Thyroid gland (tissue), 4 donors: Measurements from ENCODE around the gene ARHGAP10. TPM values are rescaled to one million over a fixed set of nuclear protein-coding genes. Genes with fewer than 3 reads are reported as not detected.

Experiments
- DNase-seq, 2 donors: peaks; one replicate each; pipeline ENCODE4 v3.0.0-alpha.2; 2019
- H3K27ac ChIP-seq, 3 donors: fragments of 200-600 bp; sonication (generic); 1 replicate in 2 of 3; 2 replicates in 1 of 3; pipeline ENCODE4 v1.5.1; 2016 to 2019; ENCODE audit warnings: mild to moderate bottlenecking in 1 of 3, moderate library complexity in 1 of 3
- H3K27me3 ChIP-seq: fragments of 200-600 bp; sonication (generic); one replicate; pipeline ENCODE4 v1.5.1; 2019
- H3K36me3 ChIP-seq, 2 donors: fragments of 200-600 bp; sonication (generic); one replicate each; pipeline ENCODE4 v1.5.1; 2016 to 2019
- H3K4me1 ChIP-seq, 2 donors: fragments of 200-600 bp; sonication (generic); one replicate each; pipeline ENCODE4 v1.5.1; 2017 to 2019
- H3K4me3 ChIP-seq, 3 donors: fragments of 200-600 bp; sonication (generic); replicated peaks in 1 of 3; 1 replicate in 2 of 3; 2 replicates in 1 of 3; pipeline ENCODE4 v1.5.1; 2016; ENCODE audit warnings: mild to moderate bottlenecking in 1 of 3
- H3K9me3 ChIP-seq: fragments of 200-600 bp; sonication (generic); one replicate; pipeline ENCODE4 v1.5.1; 2017
- CTCF ChIP-seq, 6 experiments: fragments of 200-600 bp in 3 of 6; fragments of 450-650 bp in 3 of 6; sonication (generic) in 3 of 6; IDR thresholded peaks; one replicate each; pipeline ENCODE4 v1.5.1; 2016 to 2019; ENCODE audit warnings: antibody characterized with exemption in 6 of 6, mild to moderate bottlenecking in 2 of 6, inconsistent platforms in 1 of 6, moderate library complexity in 1 of 6
- POLR2A ChIP-seq, 2 donors: fragments of 450-650 bp; IDR thresholded peaks; one replicate each; pipeline ENCODE4 v1.6.1; 2017; ENCODE audit warnings: antibody characterized with exemption in 2 of 2, mild to moderate bottlenecking in 2 of 2, moderate library complexity in 1 of 2
- WGBS, 2 donors: methylation state at CpG; one replicate each; pipeline ENCODE4 v1.1.5; 2017; 5-methylcytosine and 5-hydroxymethylcytosine counted together
- intact Hi-C: fragments of 100-400 bp; cut with DNase I; formaldehyde crosslinking; loops from one replicate; pipeline ENCODE4 v1.15.1; 2023
- total RNA-seq, 4 donors: library from RNA; depleted of rRNA; stranded (reverse); fragments of >200 nt; gene quantifications; one replicate each; pipeline ENCODE4 v1.2.3, GENCODE V29; 2016

The ARHGAP10 gene
- total RNA-seq, 4 donors from 2014 or later, result 39.5 to 78.4 (median 42.0) TPM

DNA sequence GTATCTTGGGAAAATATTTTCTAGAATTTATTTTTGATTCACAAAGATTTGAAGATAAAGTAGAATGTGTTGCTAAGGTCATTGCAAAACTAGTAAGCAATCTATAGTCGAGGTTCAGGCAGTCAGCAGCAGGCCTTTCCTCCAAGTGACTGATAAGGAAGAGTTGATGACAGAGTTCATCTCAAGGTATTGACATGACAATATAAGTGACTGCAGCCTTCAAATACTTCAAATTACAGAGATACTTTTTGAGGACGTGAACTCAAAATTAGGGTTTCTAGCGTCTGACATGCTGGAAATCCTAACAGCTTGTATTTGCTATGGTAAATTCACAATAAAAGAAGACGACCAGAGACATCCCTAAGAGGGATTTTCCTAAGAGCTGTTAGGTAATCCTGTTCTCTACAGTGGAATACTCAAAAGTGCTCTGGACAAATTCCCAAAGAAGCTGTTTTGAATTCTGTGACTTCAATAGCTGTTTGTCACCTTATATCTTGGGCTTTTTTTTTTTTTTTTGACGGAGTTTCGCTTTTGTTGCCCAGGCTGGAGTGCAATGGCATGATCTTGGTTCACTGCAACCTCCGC lies 7.4 kb downstream of the ARHGAP10 start:
- TF ChIP-seq CTCF (IDR thresholded peaks at IDR 0.05) (no peak), POLR2A (IDR thresholded peaks at IDR 0.05) (no peak)
- H3K27ac ChIP-seq, result no peak overlapping the region
- no peaks in the 10 kb centered on the region for H3K27me3 ChIP-seq
- no peaks in the 10 kb centered on the region for H3K36me3 ChIP-seq
- no peak overlapping the region for H3K4me3 ChIP-seq
- WGBS, 2 donors, result 89 to 94% methylated on average over 7 of the region's 7 CpGs
- peaks cover 0 to 20% of the 10 kb centered on the region in 2 donors for H3K4me1 ChIP-seq
- DNase-seq, result no peak
- H3K9me3 ChIP-seq, result no peaks in the 10 kb centered on the region
- intact Hi-C loops, result no loop called here

DNA sequence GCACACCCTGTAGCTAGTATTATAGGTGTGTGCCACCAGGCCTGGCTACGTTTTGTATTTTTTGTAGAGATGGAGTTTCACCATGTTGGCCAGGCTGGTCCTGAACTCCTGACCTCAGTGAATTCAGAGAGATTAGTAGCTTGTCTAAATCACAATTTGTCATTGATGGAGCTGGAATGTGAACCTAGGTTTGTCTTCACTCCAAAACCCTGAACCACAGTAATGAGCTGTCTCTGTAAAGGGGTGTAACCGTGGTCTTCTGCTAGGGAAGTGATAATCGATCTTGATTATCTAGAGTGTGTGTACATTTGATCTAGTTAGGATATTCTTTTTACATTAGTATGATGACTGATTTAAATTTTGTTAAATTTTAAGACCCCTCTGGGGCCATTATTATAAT lies 8.3 kb downstream of the ARHGAP10 start:
- Histone ChIP-seq H3K9me3 (no peaks in the 10 kb centered on the region), H3K36me3 (no peaks in the 10 kb centered on the region), H3K4me1 (peaks cover 0 to 14% of the 10 kb centered on the region in 2 donors), H3K4me3 (no peak overlapping the region), H3K27me3 (no peaks in the 10 kb centered on the region), H3K27ac (no peak overlapping the region)
- WGBS, 2 donors, result 89% methylated on average over 3 of the region's 3 CpGs
- no peak for DNase-seq
- intact Hi-C loops, result no loop called here
- no peak for TF ChIP-seq CTCF (IDR thresholded peaks at IDR 0.05)
- TF ChIP-seq POLR2A (IDR thresholded peaks at IDR 0.05), result no peak

GRCh38 chr4:147741190-147741788 lies 9.4 kb downstream of the ARHGAP10 start:
- H3K4me3 ChIP-seq, result no peak overlapping the region
- no peaks in the 10 kb centered on the region for H3K36me3 ChIP-seq
- peaks cover 0 to 6% of the 10 kb centered on the region in 2 donors for H3K4me1 ChIP-seq
- WGBS, 2 donors, result 77 to 88% methylated on average over 1 of the region's 1 CpG
- TF ChIP-seq CTCF (IDR thresholded peaks at IDR 0.05) (no peak), POLR2A (IDR thresholded peaks at IDR 0.05) (no peak)
- H3K9me3 ChIP-seq, result no peaks in the 10 kb centered on the region
- no peak overlapping the region for H3K27ac ChIP-seq
- DNase-seq, result no peak
- H3K27me3 ChIP-seq, result no peaks in the 10 kb centered on the region
- intact Hi-C loops, result no loop called here

DNA sequence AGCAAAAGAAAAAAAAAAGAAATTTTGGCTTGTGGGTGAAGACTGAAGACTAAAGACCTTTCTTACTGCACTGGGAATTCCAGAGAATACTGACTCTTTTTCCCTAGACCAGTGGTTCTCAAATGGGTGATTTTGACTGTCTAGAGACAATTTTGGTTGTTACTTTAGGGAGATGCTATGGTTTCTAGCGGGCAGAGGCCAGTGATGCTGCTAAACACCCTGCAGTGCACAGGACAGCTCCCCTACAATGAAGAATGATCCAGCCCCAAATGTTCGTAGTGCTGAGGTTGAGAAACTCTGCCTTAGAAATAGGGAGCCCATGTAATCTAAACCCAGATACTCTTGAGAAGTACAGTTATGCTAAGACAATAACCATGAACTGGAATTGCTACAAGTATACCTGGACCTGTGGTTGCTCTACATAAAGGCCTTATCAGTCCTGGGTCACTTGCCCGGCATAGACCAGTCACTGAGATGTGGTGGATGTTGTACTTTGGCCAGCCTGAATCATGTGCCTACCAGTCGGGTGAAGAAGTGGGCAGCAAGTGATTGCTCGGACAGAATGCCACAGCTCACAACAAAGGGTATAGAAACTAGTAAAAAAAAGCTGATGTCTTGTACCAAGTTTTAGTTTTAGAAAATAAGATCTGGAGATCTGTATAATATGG lies 16.0 kb downstream of the ARHGAP10 start:
- H3K36me3 ChIP-seq, result no peaks in the 10 kb centered on the region
- peaks cover 23% of the 10 kb centered on the region in 2 donors for H3K4me1 ChIP-seq
- peak overlapping the region in 1 of 3 donors; percentile 4 for H3K27ac ChIP-seq
- H3K4me3 ChIP-seq, result no peak overlapping the region
- no peaks in the 10 kb centered on the region for H3K27me3 ChIP-seq
- DNase-seq, result peak; percentile 17 to 28
- no peak for TF ChIP-seq CTCF (IDR thresholded peaks at IDR 0.05)
- TF ChIP-seq POLR2A (IDR thresholded peaks at IDR 0.05), result no peak
- no peaks in the 10 kb centered on the region for H3K9me3 ChIP-seq
- intact Hi-C loops, result no loop called here
- WGBS, 2 donors, result 86 to 89% methylated on average over 5 of the region's 5 CpGs

DNA sequence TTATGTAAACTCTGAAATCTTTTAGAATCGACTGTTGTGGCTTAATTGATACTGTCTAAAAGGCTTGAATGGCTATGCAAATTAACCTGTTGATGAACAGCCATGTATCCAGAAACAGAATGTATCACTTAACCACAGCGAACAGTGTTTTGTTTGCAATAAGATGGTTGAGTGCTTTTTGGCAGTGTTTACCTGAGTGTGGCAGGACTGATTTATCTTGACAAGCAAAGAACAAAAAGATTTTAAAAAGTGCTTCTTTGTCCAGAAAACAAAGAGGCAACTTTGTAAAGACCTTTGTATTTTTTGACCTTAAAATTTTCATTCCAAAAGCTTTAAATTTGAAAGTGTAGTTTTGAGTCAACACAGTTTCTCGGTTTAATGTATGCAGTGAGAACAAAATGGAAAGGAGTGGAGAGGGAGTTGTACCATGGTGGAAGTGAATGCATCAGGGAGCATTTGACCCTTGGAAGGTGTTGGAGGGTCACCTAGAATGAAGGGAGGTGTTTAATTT lies 18.0 kb downstream of the ARHGAP10 start:
- WGBS, 2 donors, result 23 to 36% methylated on average over 3 of the region's 3 CpGs
- no peak for TF ChIP-seq CTCF (IDR thresholded peaks at IDR 0.05)
- no peak for TF ChIP-seq POLR2A (IDR thresholded peaks at IDR 0.05)
- Histone ChIP-seq H3K4me3 (no peak overlapping the region), H3K4me1 (peaks cover 23 to 25% of the 10 kb centered on the region in 2 donors), H3K36me3 (no peaks in the 10 kb centered on the region), H3K9me3 (no peaks in the 10 kb centered on the region), H3K27ac (peak overlapping the region; percentile 39 to 59 (median 40)), H3K27me3 (no peaks in the 10 kb centered on the region)
- intact Hi-C loops, result no loop called here
- peak; percentile 23 to 26 for DNase-seq
